Fibroblast of lung (primary cell): ENCODE data around the gene EEF1A2. TPM values are rescaled to one million over a fixed set of nuclear protein-coding genes. Genes with fewer than 3 reads are reported as not detected.

Experiments
- DNase-seq, 2 donors: peaks; one replicate each; pipeline versions ENCODE4 v3.0.0 to v3.0.0-alpha.2; 2010; ENCODE audit warnings: low read depth in 2 of 2
- H2AFZ ChIP-seq: 2 replicates; pipeline ENCODE4 v1.5.1; 2012; ENCODE audit warnings: low read length, control low read depth, inconsistent platforms
- H3K27ac ChIP-seq: 2 replicates; pipeline ENCODE4 v1.5.1; 2011; ENCODE audit warnings: low read length, control low read depth; ENCODE audit not compliant: insufficient read depth
- H3K27me3 ChIP-seq: 2 replicates; pipeline ENCODE4 v1.5.1; 2011; ENCODE audit warnings: mild to moderate bottlenecking, low read length; ENCODE audit not compliant: control insufficient read depth, insufficient read depth
- H3K36me3 ChIP-seq: 2 replicates; pipeline ENCODE4 v1.5.1; 2011; ENCODE audit warnings: low read length; ENCODE audit not compliant: control insufficient read depth, insufficient read depth
- H3K4me1 ChIP-seq: 2 replicates; pipeline ENCODE4 v1.5.1; 2011; ENCODE audit warnings: low read length; ENCODE audit not compliant: control insufficient read depth, insufficient read depth; ENCODE audit errors: extremely low read depth
- H3K4me2 ChIP-seq: 2 replicates; pipeline ENCODE4 v1.5.1; 2011; ENCODE audit warnings: low read length, control low read depth; ENCODE audit not compliant: insufficient read depth; ENCODE audit errors: extremely low read depth
- H3K4me3 ChIP-seq, 4 experiments: fragments of 200-600 bp in 1 of 4; sonication (generic) in 1 of 4; replicated peaks in 1 of 4; 2 replicates each; pipeline ENCODE4 v1.5.1; 2011 to 2016; ENCODE audit warnings: low read length in 4 of 4, low read depth in 3 of 4, mild to moderate bottlenecking in 3 of 4, control low read depth in 2 of 4, inconsistent platforms in 1 of 4, mixed read lengths in 1 of 4; ENCODE audit not compliant: insufficient read depth in 1 of 4; ENCODE audit errors: control extremely low read depth in 1 of 4
- H3K79me2 ChIP-seq: 2 replicates; pipeline ENCODE4 v1.5.1; 2012; ENCODE audit warnings: mild to moderate bottlenecking, low read length, inconsistent platforms; ENCODE audit not compliant: control insufficient read depth, insufficient read depth
- H3K9ac ChIP-seq: 2 replicates; pipeline ENCODE4 v1.5.1; 2011; ENCODE audit warnings: mild to moderate bottlenecking, low read length, control low read depth; ENCODE audit not compliant: insufficient read depth
- H3K9me3 ChIP-seq: 2 replicates; pipeline ENCODE4 v1.5.1; 2012; ENCODE audit warnings: low read depth, low read length; ENCODE audit not compliant: control insufficient read depth, insufficient read depth
- H4K20me1 ChIP-seq: 2 replicates; pipeline ENCODE4 v1.5.1; 2011; ENCODE audit warnings: low read length; ENCODE audit not compliant: control insufficient read depth, insufficient read depth; ENCODE audit errors: extremely low read depth
- CTCF ChIP-seq, 2 donors: IDR thresholded peaks in 1 of 2; conservative IDR thresholded peaks in 1 of 2; 1 replicate in 1 of 2; 2 replicates in 1 of 2; pipeline ENCODE4 v1.5.1; 2011 to 2012; ENCODE audit warnings: low read length in 2 of 2, control low read depth in 1 of 2, inconsistent platforms in 1 of 2, low read depth in 1 of 2, mild to moderate bottlenecking in 1 of 2
- EZH2 ChIP-seq: IDR thresholded peaks from 2 replicates; pipeline ENCODE4 v1.5.1; 2012; ENCODE audit warnings: low read length, control low read depth, mild to moderate bottlenecking; ENCODE audit errors: missing control alignments
- polyA plus RNA-seq, 2 donors: library from polyadenylated mRNA; depleted of rRNA in 1 of 2; stranded (reverse) in 1 of 2; unstranded in 1 of 2; fragments of >200 nt; gene quantifications; 2 replicates each; pipeline ENCODE4 v1.2.1, GENCODE V29; 2011 to 2012; ENCODE audit warnings: missing spikeins in 1 of 2
- total RNA-seq: library from RNA; depleted of rRNA; stranded (reverse); fragments of >200 nt; gene quantifications from 2 replicates; pipeline ENCODE4 v1.2.1, GENCODE V29; 2014

EEF1A2 gene
- total and polyA plus RNA-seq, 2 donors (not counting 1 experiment from before 2014, with no cell fraction given): 0.16 to 1.7 TPM

DNA sequence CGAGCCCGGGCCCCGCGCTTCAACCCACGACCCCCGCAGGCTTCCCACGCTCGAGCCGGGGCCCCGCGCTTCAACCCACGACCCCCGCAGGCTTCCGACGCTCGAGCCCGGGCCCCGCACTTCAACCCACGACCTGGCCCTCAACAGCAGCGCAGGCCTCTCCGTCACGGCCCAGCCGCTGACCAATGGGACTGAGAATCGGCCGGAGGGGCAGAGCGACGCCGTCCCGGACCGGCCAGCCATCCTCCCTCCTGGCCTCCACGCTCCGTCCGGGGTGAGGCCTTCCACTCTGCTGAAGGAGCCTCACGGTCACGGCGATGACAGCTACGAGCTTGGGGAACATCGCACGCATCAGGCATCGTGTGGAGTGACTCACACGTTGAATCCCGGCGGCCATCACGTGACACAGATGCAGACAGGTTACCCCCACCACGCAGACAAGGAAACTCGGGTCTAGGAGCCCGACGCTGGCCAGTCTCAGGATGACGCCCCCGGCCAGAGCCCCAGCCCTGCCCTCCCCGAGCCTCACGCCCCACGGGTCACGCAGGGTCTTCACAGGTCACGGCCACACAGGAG lies 32.5 kb downstream of the EEF1A2 start:
- Histone ChIP-seq H3K9ac (no peak overlapping the region), H3K27ac (no peak overlapping the region), H4K20me1 (no peaks in the 10 kb centered on the region), H3K36me3 (no peaks in the 10 kb centered on the region), H3K27me3 (peaks cover 11% of the 10 kb centered on the region), H3K4me2 (no peak overlapping the region), H3K4me1 (no peaks in the 10 kb centered on the region), H2AFZ (no peak overlapping the region), H3K9me3 (no peaks in the 10 kb centered on the region), H3K79me2 (no peaks in the 10 kb centered on the region), H3K4me3 (no peak overlapping the region)
- TF ChIP-seq CTCF (conservative IDR thresholded peaks at IDR 0.05 in 1 of 2, IDR thresholded peaks at IDR 0.05 in 1 of 2; ENCODE audit: low read depth in 1 of 2, low read length in 2 of 2) (no peak), EZH2 (no peak)
- no peak for DNase-seq

DNA sequence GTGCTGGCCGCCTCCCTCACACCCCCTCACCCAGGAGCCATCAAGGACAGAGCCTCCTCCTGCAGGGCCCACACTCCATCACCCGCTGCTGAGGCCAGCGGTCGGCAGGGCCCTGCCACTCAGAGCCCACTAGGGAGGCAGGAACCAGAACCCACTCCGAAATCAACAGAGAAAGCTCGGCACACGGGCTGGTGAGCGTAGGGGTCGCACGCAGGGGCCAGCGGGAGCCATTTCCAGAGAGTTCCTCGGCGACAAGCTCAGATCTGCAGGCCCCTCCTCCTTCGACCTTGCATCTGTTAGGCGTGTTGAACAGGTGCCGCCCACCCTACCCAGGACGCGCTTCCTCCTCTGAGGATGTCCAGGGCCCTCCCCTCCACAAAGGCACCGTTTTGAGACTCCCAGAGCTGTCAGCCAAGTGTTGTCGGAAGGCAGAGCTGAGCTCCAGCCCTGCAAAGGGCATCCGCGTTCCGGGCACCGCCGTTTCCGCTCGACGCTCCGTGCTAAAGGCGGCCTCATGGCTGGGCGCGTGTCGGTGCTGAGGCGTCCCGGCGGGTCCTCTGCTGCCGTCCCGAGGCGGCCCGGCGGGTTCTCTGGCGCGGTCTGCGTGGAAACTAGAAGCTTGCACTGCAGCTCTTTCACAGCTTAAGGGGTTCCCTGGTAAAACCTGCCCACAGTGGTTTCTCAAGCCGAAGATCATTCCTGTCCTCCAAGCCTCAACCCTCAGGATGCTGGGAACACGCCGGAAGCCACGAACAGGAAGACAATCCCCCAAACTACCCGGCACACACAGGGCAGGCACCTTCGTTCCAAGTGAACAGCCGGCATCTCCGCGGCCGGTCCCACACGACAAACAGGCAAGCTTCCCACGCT lies 33.3 kb downstream of the EEF1A2 start:
- DNase-seq: no peak
- H4K20me1 ChIP-seq: no peaks in the 10 kb centered on the region
- no peak overlapping the region for H3K27ac ChIP-seq
- H2AFZ ChIP-seq: no peak overlapping the region
- peaks cover 11% of the 10 kb centered on the region for H3K27me3 ChIP-seq
- no peaks in the 10 kb centered on the region for H3K36me3 ChIP-seq
- H3K9me3 ChIP-seq: no peaks in the 10 kb centered on the region
- H3K4me1 ChIP-seq: no peaks in the 10 kb centered on the region
- H3K4me3 ChIP-seq: no peak overlapping the region
- H3K4me2 ChIP-seq: no peak overlapping the region
- no peak overlapping the region for H3K9ac ChIP-seq
- H3K79me2 ChIP-seq: no peaks in the 10 kb centered on the region
- TF ChIP-seq EZH2 (no peak), CTCF (conservative IDR thresholded peaks at IDR 0.05 in 1 of 2, IDR thresholded peaks at IDR 0.05 in 1 of 2; ENCODE audit: low read depth in 1 of 2, low read length in 2 of 2) (no peak)

- Histone ChIP-seq H3K27ac (no peak overlapping the region), H3K4me3 (no peak overlapping the region), H4K20me1 (no peaks in the 10 kb centered on the region), H3K79me2 (no peaks in the 10 kb centered on the region), H3K4me2 (no peak overlapping the region), H3K36me3 (no peaks in the 10 kb centered on the region), H3K9ac (no peak overlapping the region), H3K4me1 (no peaks in the 10 kb centered on the region), H2AFZ (no peak overlapping the region), H3K27me3 (peaks cover 11% of the 10 kb centered on the region), H3K9me3 (no peaks in the 10 kb centered on the region)
- TF ChIP-seq EZH2 (no peak), CTCF (conservative IDR thresholded peaks at IDR 0.05 in 1 of 2, IDR thresholded peaks at IDR 0.05 in 1 of 2; ENCODE audit: low read depth in 1 of 2, low read length in 2 of 2) (no peak)
- no peak for DNase-seq
Measured at GRCh38 chr20:63464289-63464635, 34.6 kb downstream of the EEF1A2 start.
